Adrenal gland (tissue), 5 donors: ENCODE data around the gene RNF148.

Experiments
- POLR2A ChIP-seq, 2 donors: fragments of 450-650 bp; IDR thresholded peaks; one replicate each; pipeline ENCODE4 v1.6.1; 2017; ENCODE audit warnings: antibody characterized with exemption in 2 of 2, mild to moderate bottlenecking in 2 of 2, moderate library complexity in 1 of 2
- TF ChIP-seq, protein P1 (sequence below), 6 experiments: fragments of 450-650 bp in 4 of 6; fragments of 200-600 bp in 2 of 6; sonication (generic) in 1 of 6; IDR thresholded peaks; 1 replicate in 5 of 6; 2 replicates in 1 of 6; pipeline versions ENCODE4 v1.5.1 to v1.8.0; 2016 to 2021; ENCODE audit warnings: antibody characterized with exemption in 6 of 6, mild to moderate bottlenecking in 2 of 6, moderate library complexity in 1 of 6
- donor health status: DM: no; HTN: no; CAD: no.

DNA sequence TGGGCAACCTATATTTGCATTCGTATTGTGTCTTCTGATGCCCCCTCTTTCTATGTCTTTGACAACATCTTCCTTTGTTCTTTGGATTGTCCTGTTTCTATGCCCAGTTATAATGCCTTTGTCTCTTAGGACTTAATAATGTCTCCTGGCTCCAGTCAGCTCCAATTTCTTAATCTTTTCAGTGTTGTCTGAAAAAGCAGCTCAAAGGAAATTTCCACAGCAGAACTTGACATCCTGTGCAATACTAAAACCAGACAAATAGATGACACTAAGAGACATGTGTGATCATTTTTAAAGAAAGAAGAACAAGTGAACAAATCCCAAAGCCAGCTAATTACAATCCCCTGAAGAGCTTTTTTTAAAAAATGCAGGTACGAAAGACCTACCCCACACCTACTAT lies 47.7 kb upstream of the RNF148 start:
- TF ChIP-seq, protein P1, sequence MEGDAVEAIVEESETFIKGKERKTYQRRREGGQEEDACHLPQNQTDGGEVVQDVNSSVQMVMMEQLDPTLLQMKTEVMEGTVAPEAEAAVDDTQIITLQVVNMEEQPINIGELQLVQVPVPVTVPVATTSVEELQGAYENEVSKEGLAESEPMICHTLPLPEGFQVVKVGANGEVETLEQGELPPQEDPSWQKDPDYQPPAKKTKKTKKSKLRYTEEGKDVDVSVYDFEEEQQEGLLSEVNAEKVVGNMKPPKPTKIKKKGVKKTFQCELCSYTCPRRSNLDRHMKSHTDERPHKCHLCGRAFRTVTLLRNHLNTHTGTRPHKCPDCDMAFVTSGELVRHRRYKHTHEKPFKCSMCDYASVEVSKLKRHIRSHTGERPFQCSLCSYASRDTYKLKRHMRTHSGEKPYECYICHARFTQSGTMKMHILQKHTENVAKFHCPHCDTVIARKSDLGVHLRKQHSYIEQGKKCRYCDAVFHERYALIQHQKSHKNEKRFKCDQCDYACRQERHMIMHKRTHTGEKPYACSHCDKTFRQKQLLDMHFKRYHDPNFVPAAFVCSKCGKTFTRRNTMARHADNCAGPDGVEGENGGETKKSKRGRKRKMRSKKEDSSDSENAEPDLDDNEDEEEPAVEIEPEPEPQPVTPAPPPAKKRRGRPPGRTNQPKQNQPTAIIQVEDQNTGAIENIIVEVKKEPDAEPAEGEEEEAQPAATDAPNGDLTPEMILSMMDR (IDR thresholded peaks at IDR 0.05): no peak
- no peak for TF ChIP-seq POLR2A (IDR thresholded peaks at IDR 0.05)
